Amniotic stem cell (primary cell): ENCODE data around the gene NEUROD6.

Experiments
- DNase-seq: peaks from one replicate; lab custom pipeline; 2025; lab: John Stamatoyannopoulos, UW

NEUROD6 gene

GRCh38 chr7:31333291-31333690 lies 7.2 kb downstream of the NEUROD6 start:
- no peak for DNase-seq

GRCh38 chr7:31327071-31327470 lies 13.5 kb downstream of the NEUROD6 start:
- no peak for DNase-seq

DNA sequence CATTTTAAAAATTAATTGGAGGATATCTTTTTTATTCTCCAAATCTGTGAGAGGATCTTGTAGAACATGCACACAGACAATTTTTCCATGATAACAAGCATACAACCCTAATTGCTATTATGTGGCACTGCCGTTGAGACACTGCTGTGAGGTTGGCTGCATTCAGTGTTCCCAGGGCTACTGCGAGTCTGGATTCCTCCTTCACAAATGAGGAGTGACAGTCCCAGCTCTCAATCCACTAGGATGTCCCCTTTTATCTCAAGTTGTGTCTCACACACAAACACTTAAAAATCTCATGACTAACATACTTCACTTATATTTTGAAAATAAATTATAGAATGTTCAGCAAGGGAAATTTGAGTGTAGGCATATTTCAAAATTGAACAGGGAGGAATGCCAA lies 14.1 kb downstream of the NEUROD6 start:
- no peak for DNase-seq

DNA sequence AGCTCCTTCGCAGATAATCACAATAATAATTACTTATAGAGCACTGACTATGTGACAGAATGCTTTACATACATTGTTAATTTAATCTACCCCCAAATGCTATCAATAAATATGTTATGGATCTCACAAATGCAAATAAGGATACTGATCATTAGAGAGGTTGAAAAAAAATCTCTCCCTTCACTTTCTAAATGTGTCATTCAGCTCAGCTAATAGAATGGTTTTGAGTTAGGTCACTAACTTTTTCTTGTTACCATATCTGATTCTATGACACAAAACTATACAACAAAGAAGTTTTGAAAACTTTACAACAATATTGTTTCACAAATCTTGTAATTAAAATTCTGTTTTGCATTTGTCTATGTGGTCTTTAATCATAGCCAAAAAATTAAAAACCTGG lies 17.4 kb downstream of the NEUROD6 start:
- DNase-seq = no peak

- no peak for DNase-seq
Measured at GRCh38 chr7:31320675-31321074, 19.9 kb downstream of the NEUROD6 start.

DNA sequence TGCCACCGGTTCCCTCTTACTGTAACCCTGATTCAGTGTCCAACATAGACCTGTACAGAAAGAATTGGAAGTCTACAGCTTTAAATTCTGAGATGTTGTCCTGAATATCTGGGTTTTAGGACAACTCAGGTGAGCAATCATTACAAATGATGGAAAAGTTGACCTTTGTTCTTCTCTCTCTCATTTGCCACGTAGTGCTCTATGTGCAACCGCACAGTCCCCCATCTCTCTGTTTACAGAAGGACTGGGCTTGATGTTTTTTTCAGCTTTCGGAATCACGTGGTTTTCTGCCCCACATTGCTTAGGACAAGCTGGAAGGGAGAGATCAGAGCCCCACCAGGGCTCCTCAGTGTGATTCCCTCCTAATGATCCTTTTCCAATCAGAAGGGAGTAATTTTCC lies 22.2 kb downstream of the NEUROD6 start:
- DNase-seq = no peak

- DNase-seq = no peak
Measured at GRCh38 chr7:31316876-31317275, 23.6 kb downstream of the NEUROD6 start.

DNA sequence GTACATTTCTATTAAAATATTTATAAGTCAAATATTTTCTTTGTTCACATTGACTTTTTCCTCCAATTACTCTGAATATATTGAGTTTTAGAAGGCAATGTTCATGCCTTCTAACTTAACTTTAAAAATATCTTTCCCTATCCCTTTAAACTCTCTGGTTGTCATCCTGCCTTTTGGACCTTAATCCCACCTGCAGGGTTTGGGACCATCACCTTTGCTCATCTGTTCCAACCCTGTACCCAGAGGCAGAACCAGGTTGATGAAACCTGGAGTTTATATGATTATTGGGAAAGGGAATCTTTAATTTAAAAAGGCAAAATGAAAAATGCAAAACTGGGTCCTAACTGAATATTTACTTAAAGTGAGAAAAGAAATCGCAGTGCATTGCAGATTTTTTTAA lies 24.8 kb downstream of the NEUROD6 start:
- DNase-seq = no peak

- DNase-seq = no peak
Measured at GRCh38 chr7:31314781-31315180, 25.7 kb downstream of the NEUROD6 start.

DNA sequence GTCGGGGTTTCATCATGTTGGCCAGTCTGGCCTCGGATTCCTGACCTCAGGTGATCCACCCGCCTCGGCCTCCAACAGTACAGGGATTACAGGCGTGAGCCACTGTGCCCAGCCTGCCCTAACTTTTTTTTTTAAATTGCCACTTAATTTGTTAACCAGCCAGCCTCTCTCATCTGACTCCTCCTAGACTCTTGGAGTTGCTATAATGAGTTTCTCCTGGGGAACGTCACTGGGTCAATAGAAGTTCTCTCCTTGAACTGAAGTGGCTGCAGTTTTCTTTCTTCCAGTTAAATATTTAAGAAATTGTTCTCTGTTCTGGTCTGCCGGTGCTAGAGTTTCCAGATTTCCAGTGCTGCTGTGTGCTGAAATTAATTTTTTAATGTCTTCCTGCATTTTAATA lies 27.6 kb downstream of the NEUROD6 start:
- no peak for DNase-seq

- no peak for DNase-seq
Measured at GRCh38 chr7:31311552-31311951, 29.0 kb downstream of the NEUROD6 start.

DNA sequence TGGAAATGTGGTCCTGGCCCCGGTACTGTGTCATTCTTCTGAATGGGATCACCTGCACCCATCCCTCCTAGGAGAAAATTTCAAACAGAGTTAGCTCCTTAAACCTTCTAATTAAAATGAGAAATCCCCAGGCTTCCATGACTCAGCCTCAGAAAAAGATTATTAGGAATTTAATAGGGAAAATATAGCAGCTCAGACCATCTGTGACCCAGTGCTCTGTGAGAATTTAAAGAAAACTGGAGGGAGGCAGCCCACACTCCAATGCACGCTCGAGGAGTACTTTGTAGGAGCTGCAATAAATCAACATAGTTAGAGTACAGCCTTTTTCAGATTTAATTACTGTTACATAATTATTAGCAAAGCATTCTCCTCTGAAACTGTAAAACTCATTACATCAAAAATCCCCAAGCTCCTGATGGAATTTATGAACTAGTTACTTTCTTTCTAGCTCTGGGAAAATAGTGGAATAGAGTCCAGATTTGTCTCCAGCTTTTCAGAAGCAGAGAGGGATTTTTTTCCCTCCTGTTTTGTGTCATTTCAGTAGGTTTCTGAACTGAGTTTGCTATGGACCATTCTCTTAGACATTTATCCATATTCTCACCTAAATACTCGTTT lies 30.1 kb downstream of the NEUROD6 start:
- DNase-seq = no peak

DNA sequence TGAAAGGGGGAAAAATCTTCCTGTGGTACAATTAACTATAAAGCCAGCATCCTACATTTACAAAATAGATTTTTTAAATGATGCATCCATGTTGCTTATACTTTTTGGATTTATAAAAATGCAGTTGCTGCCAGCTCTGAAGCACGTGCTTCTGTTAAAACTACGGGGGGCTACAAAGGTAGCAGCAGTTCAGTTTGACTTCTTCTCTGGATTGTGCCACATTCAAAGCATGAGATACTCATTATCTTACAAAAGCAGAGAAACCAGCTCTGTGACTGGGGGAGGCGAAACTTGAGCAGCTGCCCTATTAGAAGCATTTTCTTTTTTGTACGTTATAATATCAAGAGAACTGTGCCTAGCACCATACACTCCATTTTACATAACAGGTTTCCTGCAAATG lies 31.1 kb downstream of the NEUROD6 start:
- DNase-seq = no peak

DNA sequence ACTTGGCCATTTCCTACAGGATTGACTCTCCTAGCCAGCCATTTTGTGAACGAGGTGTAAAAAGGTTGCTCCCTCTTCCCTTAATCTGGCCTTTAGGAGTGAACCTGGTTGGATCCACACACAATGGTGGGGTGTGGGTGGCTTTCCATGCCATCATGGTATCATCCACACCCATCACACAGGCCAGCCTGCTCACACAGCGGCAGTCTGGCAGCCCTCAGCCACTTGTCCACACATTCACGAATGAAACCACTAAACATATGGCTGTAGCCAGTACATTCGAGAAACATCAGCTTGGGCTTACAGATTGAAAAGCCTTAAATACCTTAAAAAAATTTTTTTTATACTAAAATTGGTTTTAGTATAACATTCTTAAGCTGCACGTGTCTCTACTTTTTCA lies 31.9 kb downstream of the NEUROD6 start:
- no peak for DNase-seq

GRCh38 chr7:31307972-31308371 lies 32.6 kb downstream of the NEUROD6 start:
- DNase-seq = no peak

- no peak for DNase-seq
Measured at GRCh38 chr7:31305260-31305659, 35.3 kb downstream of the NEUROD6 start.

DNA sequence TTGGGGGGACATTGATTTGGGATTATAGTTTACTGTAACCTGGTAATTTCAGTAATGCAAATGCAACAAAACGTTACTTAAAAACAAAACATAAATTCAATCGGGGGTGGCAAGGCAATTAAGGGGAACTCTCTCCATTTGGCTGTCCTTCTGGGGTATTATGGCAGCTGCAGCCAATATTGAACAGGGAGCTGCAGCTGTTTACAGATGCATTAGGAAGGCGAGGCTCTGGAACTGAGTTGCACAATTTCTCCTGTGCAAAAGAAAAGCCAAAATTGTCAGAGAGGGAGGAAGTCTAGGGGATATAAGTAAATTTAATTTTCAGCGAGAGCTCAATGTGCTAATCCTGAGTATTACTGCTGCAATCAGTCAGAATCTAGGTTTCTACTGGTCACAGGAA lies 36.1 kb downstream of the NEUROD6 start:
- DNase-seq = no peak

DNA sequence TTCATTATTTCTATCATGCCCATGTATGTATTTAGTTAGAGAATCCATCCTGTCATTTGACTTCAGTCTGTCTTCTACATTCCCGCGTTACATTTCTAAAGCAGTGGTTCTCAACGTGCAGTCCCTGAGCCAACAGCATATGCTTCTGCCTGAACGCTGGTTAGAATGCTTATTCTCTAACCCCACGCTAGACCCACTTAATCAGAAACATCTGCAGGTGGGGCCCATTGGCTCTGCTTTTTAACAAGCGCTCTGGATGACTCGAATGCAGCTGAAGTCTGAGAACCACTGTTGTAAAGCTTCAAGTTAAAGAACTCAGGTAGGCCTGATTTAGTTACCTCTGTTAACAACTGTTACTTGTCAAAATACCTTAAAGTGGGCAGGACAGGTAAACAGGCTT lies 38.2 kb downstream of the NEUROD6 start:
- no peak for DNase-seq

GRCh38 chr7:31299336-31299735 lies 41.2 kb downstream of the NEUROD6 start:
- DNase-seq = no peak

DNA sequence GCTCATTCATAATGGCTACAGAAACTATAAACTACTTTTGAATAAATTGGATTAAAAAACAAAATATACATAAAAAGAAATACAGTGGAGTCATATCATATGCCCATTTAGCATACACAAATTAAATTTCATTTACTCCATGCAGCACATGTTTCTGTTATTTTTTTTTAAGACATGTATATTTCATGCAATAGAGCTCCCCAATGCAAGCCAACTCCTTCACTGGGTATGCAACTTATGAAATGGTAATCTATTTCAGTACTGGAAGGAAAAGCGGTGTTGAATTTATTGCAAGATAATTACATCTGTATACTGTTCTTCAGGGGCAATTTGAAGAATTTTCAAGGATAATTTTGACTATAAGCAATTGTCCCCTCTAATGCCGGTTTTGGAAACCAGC lies 49.9 kb downstream of the NEUROD6 start:
- DNase-seq = no peak
